HG03520 (cell line): ENCODE results near the gene S100A12.
"Not testable (repeated sequence)": the region's sequence is repeated elsewhere in the genome, so short reads cannot be mapped to it uniquely, and the experiment has no call there.

Experiments
- ATAC-seq: cut with Tn5 transposase; IDR thresholded peaks from one replicate; pipeline ENCODE4 v1.9.1; 2021; ENCODE audit warnings: mild to moderate bottlenecking, moderate library complexity; ENCODE audit not compliant: unreplicated experiment

The S100A12 gene

GRCh38 chr1:153354515-153355193 is 20.8 kb downstream of the S100A12 start:
- no peak for ATAC-seq

DNA sequence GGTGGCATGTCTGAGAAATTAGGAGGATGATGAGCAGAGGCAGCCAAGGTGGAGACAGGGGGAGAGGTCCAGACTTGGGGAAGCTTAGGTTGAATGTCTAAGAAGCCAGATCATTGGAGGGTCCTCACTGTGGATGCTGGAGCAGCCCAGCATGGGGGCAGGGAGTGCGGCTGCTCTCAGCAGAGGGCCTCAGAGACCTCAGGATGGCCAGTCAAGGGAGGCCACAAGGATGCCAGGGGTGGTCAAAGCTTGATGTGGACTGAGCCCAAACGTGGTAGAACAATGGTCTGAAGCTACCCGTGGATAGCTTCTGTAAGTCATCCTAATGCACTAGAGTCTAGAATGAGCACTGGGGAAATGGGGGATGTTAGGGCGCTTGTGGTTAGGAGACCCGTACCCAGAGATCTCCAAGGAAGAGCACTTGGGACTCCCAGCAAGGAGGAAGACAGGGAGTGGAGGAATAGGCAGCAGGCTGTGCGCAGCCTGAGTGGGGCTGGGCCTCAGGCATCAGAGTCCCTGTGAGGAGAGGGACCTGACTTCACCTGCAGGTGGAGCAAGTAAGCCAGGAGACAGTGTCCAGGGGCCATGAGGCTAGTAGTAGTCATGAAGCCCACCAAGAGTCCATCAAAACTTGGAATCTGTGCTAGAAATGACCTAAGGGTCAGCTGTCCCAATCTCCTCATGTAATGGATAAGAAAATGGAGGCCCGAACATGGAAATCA is 22.0 kb downstream of the S100A12 start:
- ATAC-seq, result no peak

DNA sequence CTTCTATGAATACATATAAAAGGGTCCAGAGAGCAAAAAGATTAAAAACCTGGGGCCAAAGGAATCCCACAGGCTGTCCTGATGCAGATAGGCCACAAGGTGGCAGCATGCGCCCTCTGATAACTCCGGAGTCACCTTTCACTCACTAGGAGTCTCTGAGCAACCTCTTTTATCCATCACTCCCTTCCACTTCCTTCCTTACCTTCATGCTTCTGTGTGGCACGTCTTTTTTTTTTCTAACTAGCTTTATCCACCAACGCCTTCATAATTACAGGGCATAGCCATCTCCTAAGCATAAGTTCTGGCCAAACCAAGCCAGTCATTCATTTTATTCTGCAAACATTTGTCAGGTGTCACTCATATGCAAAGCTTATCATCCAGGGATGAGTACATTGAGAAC is 22.9 kb downstream of the S100A12 start:
- ATAC-seq, result peak; percentile 71

DNA sequence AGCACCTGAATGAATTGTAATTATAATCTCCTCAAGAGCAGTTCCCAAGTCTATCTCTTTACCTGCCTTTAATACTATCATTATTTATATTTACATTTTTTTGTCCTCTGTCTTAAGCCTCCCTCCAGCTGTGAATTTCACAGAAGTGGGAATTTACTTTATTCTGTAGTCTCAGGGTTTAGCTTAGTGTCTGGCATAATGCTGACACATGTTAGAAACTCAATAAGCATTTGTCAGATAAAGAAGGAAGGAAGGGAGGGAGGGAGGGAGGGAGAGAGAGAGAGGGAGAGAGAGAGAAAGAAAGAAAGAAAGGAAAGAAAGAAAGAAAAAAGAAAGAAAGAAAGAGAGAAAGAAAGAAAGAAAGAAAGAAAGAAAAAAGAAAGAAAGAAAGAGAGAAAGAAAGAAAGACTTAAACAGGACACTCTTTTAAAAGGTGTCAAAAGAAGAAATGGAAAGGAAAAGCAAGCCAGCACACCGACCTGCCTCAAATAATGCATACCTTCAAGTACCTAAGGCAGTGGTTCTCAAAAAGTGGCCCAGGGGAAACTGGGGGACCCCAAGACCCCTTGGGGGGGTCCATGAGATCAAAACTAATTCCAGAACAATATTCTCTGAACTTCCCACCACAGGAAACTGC is 25.0 kb downstream of the S100A12 start:
- no peak for ATAC-seq

GRCh38 chr1:153349363-153350320 is 25.8 kb downstream of the S100A12 start:
- ATAC-seq, result no peak

DNA sequence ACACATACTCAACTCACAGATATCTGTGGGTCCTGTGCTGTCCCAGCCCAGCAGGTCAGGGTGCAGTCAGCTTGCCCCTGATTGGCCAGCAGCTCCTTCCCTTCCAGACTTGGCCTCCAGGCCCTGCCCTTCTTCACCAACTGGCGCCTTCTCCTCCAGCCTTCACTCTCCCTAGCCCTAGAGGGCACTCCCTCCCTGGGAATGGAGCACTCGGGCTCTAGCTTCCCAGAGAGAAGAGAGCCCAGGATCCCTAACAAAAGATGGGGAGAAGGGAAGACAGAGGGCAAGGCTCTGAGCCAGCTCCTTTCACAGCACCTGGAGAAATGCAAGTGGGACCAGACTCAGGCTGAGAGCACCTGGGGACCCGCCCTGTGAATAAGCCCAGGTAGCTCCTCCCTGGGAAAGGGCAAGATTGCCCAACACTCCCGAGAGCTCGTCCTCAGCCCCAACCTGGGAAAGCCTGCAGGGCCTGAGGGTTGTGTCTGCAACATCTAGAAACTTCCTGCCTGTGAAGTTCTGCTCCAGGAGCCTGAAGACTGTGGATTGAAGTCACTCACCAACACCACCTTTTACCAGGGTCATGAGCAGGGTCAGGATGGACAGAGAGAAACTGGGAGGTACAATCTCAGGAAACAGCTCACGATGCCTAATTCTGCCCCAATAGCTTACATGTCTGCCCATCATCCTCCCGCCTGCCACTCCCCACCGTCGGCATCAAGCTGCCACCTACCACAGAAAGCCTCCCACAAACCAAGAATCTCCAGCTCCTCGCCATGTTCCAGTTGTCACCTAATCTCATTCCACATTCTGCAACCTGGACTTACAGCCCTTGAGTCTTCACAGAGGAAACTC is 26.7 kb downstream of the S100A12 start, which contains the start of gene PGLYRP4:
Gene PGLYRP4 (minus strand): TSS at position 331 of the 852 bp plus-strand sequence. CDS start 909 bp downstream, outside the sequence.
- ATAC-seq, result no peak

DNA sequence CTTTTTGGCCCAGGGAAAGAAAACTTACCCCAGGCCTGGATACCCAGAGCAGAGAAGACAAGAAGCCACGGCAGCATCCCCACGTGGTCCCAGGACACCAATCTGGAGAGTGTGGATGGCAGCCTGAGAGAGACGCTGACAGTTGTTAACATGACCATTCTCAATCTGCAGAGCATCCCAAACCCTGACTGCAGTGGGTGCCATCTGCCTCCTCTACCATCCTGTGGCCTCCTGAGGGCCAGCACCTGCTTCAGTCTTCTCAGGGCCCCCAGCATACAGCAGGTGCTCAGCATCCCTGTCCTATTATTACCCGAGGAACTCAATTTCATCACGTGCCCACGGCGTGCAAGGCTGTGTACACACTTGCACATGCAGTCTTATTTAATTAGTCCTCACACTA is 27.6 kb downstream of the S100A12 start:
- no peak for ATAC-seq

DNA sequence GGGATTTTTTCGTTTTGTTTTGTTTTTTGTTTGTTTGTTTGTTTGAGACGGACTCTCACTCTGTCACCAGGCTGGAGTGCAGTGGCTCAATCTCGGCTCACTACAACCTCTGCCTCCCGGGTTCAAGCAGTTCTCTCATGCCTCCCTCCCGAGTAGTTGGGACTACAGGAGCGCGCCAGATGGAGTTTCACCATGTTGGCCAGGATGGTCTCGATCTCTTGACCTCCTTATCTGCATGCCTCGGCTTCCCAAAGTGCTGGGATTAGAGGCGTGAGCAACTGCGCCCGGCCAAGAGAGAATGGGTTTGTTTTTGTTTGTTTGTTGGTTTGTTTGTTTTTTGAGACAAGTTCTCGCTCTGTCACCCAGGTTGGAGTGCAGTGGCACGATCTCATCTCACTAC is 28.4 kb downstream of the S100A12 start:
- not testable (repeated sequence) for ATAC-seq

- no peak for ATAC-seq
These were observed 29.2 kb downstream of the S100A12 start for GRCh38 chr1:153346077-153346723.

- no peak for ATAC-seq
These were observed 30.0 kb downstream of the S100A12 start for GRCh38 chr1:153345187-153346076.

DNA sequence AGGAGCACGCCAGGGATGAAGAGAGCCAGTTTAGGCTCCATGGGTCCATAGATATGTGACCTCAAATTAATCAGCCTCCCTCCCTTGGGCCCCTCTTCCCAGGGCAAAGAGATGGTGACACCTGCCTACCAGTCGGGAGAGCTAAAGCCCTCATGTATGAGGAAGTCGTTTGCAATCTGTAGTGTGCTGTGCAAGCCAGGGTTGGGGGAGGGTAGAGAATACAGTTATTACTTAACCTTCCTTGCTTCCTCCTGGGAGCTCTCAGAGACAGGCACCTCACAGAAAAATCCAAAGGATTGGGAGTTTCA is 30.7 kb downstream of the S100A12 start:
- ATAC-seq, result no peak

GRCh38 chr1:153343811-153344717 is 31.4 kb downstream of the S100A12 start:
- no peak for ATAC-seq

DNA sequence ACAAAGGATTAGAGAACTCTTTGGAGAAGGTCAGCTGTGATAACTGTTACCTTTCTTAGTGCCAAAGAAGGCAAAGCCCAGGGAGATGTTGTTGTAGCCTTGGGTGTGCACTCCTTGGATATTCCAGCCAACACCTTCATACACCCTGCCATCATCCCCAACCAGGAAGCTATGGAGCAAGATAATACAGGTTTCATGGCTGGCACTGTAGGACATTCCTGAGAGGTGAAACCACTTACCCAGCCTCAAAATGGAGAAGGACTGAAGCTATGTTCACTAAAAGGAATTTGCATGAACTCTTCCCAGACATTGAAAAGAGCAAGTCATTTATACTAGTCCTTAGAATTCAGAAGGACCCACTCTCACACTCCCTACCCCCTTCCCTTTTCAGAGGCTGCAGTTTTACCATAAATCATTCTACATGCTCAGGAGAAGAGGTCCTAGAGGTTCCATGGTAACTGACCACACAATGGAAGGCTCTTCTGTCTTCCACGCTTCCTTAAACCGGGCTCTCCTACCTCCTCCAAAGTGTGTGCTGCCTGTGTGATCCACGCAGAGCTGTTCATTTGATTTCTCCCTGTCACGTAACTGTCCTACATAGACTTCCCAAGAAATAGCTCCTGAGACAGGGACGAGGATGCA is 32.3 kb downstream of the S100A12 start:
- ATAC-seq, result no peak

GRCh38 chr1:153342178-153342577 is 33.2 kb downstream of the S100A12 start:
- no peak for ATAC-seq

GRCh38 chr1:153341431-153341934 is 33.9 kb downstream of the S100A12 start:
- ATAC-seq, result no peak

DNA sequence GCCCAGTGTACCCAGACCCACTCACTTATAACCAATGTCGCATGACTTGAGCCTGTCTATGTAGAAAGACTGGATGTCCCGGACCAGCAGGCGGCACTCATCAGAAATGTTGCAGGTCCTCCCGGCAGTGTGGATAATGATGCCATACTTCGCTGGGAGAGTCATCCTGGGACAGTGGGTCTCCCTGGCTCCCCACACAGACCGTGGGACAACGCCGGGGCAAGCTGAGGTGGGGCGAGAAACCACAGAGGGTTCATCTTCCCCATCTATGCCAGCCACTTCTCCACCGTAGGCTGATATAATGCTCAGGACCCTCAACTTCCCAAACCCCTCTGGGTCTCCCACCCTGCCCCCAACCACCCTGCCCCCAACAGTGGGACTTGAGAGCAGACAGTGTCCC is 35.1 kb downstream of the S100A12 start:
- no peak for ATAC-seq

- ATAC-seq, result no peak
These were observed 35.6 kb downstream of the S100A12 start for GRCh38 chr1:153339802-153340201.
